Measurements from ENCODE around the gene HSD17B3. TPM values are rescaled to one million over a fixed set of nuclear protein-coding genes. Genes with fewer than 3 reads are reported as not detected.
"Not testable (repeated sequence)": the region's sequence is repeated elsewhere in the genome, so short reads cannot be mapped to it uniquely, and the experiment has no call there.

The HSD17B3 gene
- polyA plus RNA-seq, 1 donor from 2014 or later, result not detected

- Histone ChIP-seq H3K4me2 (ENCODE audit: low read length) (no peak overlapping the region), H3K9me2 (ENCODE audit: insufficient read depth, low read length) (no peaks in the 10 kb centered on the region), H2AFZ (ENCODE audit: low read depth, low read length) (no peak overlapping the region), H3K9me3 (ENCODE audit: low read length) (no peaks in the 10 kb centered on the region), H3K4me3 (ENCODE audit: low read length) (no peak overlapping the region), H3K36me3 (ENCODE audit: insufficient read depth, low read length) (no peaks in the 10 kb centered on the region), H3F3A (ENCODE audit: insufficient read depth, low read length, poor library complexity, severe bottlenecking) (no peaks in the 10 kb centered on the region), H4K20me1 (ENCODE audit: insufficient read depth) (no peaks in the 10 kb centered on the region), H3K27ac (ENCODE audit: low read length) (no peak overlapping the region), H3K79me2 (replicated peaks; ENCODE audit: insufficient read depth, low read length) (no peaks in the 10 kb centered on the region), H3K9ac (ENCODE audit: low read length) (no peak overlapping the region), H3K27me3 (ENCODE audit: insufficient read depth, low read depth, low read length) (no peaks in the 10 kb centered on the region)
- TF ChIP-seq MXI1 (conservative IDR thresholded peaks at IDR 0.05; ENCODE audit: poor library complexity, severe bottlenecking), result no peak
- TF ChIP-seq EZH2 (IDR thresholded peaks at IDR 0.05; ENCODE audit: borderline replicate concordance, insufficient read depth, low read length, poor library complexity, severe bottlenecking), result no peak
- no peak for TF ChIP-seq RAD21 (conservative IDR thresholded peaks at IDR 0.05)
- no peak for TF ChIP-seq REST (IDR thresholded peaks at IDR 0.05; ENCODE audit: borderline replicate concordance)
- no peak for TF ChIP-seq EP300 (conservative IDR thresholded peaks at IDR 0.05; ENCODE audit: poor library complexity, severe bottlenecking)
- TF ChIP-seq CTCF (IDR thresholded peaks at IDR 0.05; ENCODE audit: poor library complexity, severe bottlenecking), result no peak
These were observed 109.3 kb downstream of the HSD17B3 start for GRCh38 chr9:96192710-96193109.

- Histone ChIP-seq H3K4me2 (ENCODE audit: low read length) (no peak overlapping the region), H3K9ac (ENCODE audit: low read length) (no peak overlapping the region), H3F3A (ENCODE audit: insufficient read depth, low read length, poor library complexity, severe bottlenecking) (peaks cover 5% of the 10 kb centered on the region), H3K27ac (ENCODE audit: low read length) (no peak overlapping the region), H3K79me2 (replicated peaks; ENCODE audit: insufficient read depth, low read length) (no peaks in the 10 kb centered on the region), H3K9me2 (ENCODE audit: insufficient read depth, low read length) (no peaks in the 10 kb centered on the region), H3K36me3 (ENCODE audit: insufficient read depth, low read length) (no peaks in the 10 kb centered on the region), H3K27me3 (ENCODE audit: insufficient read depth, low read depth, low read length) (peaks cover 22% of the 10 kb centered on the region), H3K9me3 (ENCODE audit: low read length) (peaks cover 7% of the 10 kb centered on the region), H3K4me3 (ENCODE audit: low read length) (no peak overlapping the region), H4K20me1 (ENCODE audit: insufficient read depth) (no peaks in the 10 kb centered on the region), H2AFZ (ENCODE audit: low read depth, low read length) (no peak overlapping the region)
- TF ChIP-seq POLR2AphosphoS5 (IDR thresholded peaks at IDR 0.05) (no peak), EZH2 (IDR thresholded peaks at IDR 0.05; ENCODE audit: borderline replicate concordance, insufficient read depth, low read length, poor library complexity, severe bottlenecking) (no peak), REST (IDR thresholded peaks at IDR 0.05; ENCODE audit: borderline replicate concordance) (no peak), RAD21 (conservative IDR thresholded peaks at IDR 0.05) (no peak), TAF1 (IDR thresholded peaks at IDR 0.05; ENCODE audit: low read depth) (no peak), MXI1 (conservative IDR thresholded peaks at IDR 0.05; ENCODE audit: poor library complexity, severe bottlenecking) (no peak), SMC3 (conservative IDR thresholded peaks at IDR 0.05; ENCODE audit: poor library complexity) (no peak), EP300 (conservative IDR thresholded peaks at IDR 0.05; ENCODE audit: poor library complexity, severe bottlenecking) (no peak), CTCF (IDR thresholded peaks at IDR 0.05; ENCODE audit: poor library complexity, severe bottlenecking) (no peak)
These were observed 112.0 kb downstream of the HSD17B3 start for GRCh38 chr9:96189995-96190394.

GRCh38 chr9:96189581-96189980 is 112.4 kb downstream of the HSD17B3 start:
- not testable (repeated sequence) for H3K36me3 ChIP-seq (ENCODE audit: insufficient read depth, low read length); H3K9me2 ChIP-seq (ENCODE audit: insufficient read depth, low read length); H4K20me1 ChIP-seq (ENCODE audit: insufficient read depth); H3K9me3 ChIP-seq (ENCODE audit: low read length); H3K4me3 ChIP-seq (ENCODE audit: low read length); H2AFZ ChIP-seq (ENCODE audit: low read depth, low read length); H3K4me2 ChIP-seq (ENCODE audit: low read length); H3K27ac ChIP-seq (ENCODE audit: low read length); H3K79me2 ChIP-seq (replicated peaks; ENCODE audit: insufficient read depth, low read length); H3F3A ChIP-seq (ENCODE audit: insufficient read depth, low read length, poor library complexity, severe bottlenecking); H3K9ac ChIP-seq (ENCODE audit: low read length)
- H3K27me3 ChIP-seq (ENCODE audit: insufficient read depth, low read depth, low read length), result peaks cover 25% of the 10 kb centered on the region
